HG02870 (cell line): ENCODE data around the gene CUTA.
A peak's percentile ranks its signal among the peaks of the same experiment; 100 is the strongest.

Experiments
- ATAC-seq: cut with Tn5 transposase; IDR thresholded peaks from one replicate; pipeline ENCODE4 v1.9.1; 2021; ENCODE audit warnings: mild to moderate bottlenecking, moderate library complexity; ENCODE audit not compliant: unreplicated experiment

The CUTA gene, protein sequence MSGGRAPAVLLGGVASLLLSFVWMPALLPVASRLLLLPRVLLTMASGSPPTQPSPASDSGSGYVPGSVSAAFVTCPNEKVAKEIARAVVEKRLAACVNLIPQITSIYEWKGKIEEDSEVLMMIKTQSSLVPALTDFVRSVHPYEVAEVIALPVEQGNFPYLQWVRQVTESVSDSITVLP

DNA sequence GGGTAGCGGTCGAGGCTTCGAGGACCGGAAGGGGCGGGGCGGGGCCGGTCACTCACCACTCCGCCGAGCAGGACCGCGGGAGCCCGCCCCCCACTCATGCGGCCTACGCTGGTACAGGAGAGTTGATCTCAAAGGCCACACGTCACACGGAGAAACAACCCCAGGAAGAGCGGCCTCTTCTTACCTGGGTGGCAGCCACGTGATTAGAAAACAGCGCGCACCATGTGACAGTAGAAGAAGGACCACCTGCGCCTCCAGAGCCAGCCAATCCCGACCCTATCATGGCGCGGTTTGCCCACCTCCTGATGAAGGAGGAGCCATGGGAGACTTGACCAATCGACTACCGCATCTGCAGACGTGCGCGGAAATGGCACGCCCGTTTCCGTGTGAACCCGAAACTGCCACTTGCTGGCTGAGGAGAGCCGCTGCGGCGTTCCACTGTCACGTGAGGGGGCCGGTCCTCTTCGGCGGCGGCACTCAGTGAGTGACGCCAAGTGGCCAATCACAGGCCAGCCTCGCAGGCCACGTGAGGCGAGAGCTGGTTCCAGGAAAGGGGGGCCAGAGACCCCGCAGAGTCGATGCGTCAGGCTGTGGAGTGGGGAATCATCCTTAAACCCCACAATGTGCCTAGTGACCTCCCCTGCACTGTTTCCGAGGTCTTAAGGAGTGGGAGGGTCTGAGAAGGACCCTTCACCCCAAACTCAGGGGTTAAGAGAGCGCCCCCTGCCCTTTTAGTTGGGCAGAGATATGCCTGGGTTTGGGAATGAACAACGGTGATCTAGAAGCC is at the start of gene CUTA:
Gene CUTA, minus strand, starts transcription at position 205 of the 787 bp plus-strand sequence. Its CDS starts 107 bp downstream, at position 98.
- peak; percentile 82 for ATAC-seq

DNA sequence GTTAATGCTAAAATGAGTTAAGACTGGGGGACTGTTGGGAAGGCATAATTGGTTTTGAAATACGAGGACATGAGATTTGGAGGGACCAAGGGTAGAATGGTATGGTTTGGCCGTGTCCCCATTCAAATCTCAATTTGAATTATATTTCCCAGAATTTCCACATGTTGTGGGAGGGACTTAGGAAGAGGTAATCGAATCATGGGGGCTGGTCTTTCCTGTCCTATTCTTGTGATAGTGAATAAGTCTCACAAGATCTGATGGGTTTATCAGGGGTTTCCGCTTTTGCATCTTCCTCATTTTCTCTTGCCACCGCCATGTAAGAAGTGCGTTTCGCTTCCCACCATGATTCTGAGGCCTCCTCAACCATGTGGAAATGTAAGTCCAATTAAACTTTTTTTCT is 49.2 kb upstream of the CUTA start:
- no peak for ATAC-seq

DNA sequence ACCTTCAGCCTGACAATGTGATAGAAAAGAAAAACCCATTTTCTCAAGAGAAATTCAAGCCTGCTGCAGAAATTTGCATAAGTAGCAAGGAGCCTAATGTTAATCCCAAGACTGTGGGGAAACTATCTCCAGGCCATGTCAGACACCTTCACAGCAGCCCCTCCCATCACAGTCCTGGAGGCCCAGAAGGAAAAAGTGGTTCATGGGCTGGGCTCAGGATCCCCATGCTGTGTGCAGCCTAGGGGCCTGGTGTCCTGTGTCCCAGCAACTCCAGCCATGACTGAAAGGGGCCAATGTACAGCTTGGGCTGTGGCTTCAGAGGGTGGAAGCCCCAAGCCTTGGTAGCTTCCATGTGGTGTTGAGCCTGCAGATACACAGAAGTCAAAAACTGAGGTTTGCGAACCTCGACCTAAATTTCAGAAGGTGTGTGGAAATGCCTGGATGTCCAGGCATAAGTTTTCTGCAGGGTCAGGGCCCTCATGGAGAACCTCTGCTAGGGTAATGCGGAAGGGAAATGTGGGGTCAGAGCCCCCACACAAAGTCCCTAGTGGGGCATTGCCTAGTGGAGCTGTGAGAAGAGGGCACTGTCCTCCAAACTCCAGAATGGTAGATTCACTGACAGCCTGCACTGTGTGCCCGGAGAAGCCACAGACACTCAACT is 48.3 kb upstream of the CUTA start:
- ATAC-seq = no peak

DNA sequence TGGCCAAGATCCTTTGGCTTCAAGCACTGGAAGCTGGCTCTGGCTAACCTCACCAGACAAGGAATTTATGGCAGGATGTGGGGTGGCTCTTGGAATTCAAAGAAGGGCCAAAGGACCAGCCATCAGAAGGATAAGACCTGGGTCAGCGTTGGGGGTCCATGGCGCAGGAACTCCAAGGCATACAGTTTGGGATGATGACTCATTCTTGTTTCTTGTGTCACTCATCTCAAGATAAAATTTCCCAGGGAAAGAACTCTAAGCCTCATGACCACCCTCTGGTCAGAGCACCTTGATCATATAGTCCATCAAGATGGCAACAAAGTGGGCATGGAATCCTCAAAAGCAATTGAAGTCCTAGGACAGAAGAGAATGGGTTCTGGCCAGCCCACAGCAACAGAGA is 41.3 kb upstream of the CUTA start:
- no peak for ATAC-seq

DNA sequence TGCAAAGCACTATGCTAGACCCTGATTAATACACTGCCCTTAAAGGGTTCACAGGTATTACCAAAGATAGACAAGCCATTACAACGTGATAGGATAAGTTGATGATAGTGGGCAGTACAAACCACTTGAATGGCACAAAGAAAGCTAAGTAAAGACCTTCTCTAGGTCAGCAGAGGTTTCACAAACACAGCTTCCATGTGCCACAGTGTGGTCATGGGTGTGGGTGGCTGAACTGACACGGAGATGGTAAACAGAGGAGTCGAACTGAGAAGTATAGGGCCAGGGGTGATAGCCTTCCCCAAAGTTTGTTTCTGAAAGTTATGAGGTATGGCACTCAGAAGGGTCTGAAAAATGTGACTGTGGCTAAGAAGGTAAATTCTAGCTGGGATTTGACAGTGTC is 40.8 kb upstream of the CUTA start:
- ATAC-seq = no peak

DNA sequence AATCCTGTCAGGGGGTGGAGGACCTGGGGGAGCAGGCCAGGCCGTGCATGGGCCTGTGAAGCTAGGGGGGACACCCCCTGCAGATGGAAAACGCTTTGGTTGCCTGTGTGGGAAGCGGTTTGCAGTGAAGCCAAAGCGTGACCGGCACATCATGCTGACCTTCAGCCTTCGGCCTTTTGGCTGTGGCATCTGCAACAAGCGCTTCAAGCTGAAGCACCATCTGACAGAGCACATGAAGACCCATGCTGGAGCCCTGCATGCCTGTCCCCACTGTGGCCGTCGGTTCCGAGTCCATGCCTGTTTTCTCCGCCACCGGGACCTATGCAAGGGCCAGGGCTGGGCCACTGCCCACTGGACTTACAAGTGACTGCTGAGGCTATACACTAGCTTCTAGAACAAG is 38.2 kb upstream of the CUTA start:
- ATAC-seq = no peak

DNA sequence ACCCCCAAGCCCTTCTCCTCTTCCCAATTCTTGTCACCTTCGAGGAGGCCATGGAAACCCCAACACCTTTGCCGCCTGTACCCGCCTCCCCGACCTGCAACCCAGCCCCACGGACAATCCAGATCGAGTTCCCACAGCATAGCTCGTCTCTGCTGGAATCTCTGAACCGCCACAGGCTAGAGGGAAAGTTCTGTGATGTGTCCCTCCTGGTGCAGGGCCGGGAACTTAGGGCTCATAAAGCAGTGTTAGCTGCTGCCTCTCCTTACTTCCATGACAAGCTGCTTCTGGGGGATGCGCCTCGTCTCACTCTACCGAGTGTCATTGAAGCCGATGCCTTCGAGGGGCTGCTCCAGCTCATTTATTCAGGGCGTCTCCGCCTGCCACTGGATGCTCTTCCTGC is 37.1 kb upstream of the CUTA start:
- ATAC-seq = no peak

DNA sequence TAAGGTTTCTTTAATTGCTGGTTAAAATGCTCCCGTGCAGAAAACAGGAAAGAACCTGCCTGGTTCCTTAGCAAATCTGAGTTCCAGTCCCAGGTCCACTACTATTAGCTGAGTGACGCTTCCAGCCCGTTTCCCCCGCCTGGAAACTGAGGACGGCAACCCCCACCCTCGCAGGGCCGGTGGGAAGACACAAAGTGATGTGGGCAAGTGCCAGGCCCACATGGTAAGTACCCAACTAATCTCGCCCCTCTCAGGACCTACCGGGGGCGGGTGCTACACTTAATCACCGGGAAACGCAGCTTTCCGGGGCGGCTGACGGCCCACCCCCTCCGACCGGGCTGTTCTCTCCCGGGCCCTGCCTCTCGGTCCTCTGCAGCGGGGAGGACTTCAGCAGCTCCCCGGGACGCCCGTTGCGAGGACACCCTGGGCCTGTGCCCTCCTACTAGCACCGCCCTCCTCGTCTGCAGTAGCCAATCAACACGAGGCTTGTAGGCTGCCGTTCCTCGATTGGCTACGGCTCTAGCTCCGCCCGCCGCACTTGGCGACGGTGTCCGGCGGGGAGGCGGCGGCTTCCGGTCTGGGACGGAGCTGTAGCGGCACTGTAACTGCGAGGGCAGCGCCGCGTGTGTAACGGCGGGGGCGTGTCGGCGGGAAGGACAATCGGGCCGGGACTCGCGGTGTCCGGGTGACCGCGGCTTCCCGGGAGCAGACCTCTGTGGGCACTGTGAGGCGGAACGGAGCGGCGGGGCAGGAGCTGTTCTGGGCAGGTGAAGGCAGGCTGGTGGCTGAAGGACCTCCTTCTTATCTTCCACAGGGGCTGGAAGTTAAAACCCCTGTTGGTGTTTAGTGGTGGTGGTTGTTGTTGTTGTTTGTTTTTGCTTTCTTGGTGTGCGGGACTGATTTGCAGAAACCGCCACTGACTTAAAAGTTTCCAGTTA is 36.4 kb upstream of the CUTA start, which contains the start of gene ZBTB9:
Gene ZBTB9, plus strand, starts transcription at position 568 of the 938 bp plus-strand sequence. CDS start 525 bp downstream, outside the sequence.
- peak; percentile 97 for ATAC-seq

DNA sequence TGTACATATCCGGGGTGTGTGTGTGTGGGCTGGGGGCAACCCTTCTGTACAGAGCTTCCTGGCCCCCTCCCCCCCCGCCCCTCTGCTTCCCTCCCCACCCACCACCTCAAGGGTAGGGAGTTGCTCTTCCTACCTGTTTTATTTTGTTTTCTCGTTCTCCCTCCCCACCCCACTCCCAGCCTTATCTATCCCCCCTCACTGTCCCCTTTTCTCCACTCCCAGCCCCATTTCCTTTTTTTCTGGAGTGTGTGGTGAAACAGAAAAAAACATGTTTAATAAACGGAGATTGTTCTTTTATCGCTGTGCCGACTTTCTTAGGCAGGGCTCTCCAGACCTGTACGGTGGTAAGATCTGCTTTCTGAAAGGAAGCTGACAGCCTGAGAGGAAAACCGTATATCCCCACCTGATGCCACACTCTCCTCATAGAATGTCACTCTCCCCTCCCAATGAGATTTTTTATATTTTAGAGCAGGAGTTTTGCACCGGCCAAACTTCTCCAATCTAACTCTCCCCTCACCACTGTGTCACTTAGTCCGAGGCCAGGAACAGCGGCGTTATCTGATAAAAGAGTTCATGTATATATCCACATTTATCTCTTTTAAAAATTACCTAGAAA is 35.6 kb upstream of the CUTA start:
- ATAC-seq = no peak

DNA sequence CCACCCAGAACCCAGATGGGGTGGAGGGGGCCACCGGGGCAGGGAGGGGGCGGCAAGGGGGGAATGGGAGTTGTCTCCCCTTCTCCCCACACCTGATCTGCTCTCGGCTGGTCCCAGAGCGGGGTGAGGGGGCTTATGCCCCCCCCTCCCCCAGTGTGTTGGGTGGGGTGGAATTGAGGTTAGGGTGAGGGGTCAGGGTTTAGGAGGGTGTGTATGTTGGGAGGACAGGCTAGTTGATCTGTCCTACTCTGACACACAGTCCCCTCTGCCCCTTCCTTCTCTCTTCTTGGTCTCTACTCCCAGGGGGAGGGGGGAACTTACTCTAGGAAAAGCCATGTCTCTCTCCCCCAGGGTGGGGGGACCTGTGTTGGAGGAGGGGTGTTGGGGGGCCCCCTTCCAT is 34.6 kb upstream of the CUTA start:
- ATAC-seq = no peak

DNA sequence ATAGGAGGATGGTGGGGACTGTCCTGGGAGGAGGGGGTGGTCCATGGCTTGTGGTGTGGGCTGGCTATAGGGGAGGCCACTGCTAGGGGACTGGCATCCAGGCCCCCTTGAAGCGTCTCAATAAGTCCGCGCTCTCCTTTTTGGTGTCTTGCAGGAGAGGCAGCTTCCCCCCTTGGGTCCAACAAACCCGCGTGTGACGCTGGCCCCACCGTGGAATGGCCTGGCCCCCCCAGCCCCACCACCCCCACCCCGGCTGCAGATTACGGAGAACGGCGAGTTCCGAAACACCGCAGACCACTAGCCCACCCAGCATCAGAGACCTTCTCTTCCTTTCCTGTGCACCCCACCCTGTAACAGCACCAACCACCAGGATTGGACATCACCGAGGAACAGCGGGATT is 33.7 kb upstream of the CUTA start:
- ATAC-seq = no peak

DNA sequence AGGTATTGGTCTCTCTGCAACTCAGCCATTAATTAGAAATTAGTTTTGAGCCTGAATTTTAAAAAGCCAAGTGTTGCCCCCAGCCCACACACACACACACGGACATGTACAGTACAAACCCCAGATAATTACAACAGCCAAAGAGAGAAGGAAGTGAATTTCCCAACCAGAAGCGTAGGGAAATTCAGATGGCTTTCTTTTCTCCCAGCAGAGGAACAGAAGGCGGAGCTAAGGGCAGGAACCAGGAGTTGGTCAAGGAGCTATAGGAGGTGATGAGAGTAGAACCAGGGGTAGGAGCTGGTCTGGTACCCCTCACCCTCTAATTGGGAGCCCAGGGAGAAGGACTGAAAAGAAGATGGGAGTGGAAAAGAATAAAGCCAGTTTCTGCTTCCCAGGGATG is 32.5 kb upstream of the CUTA start:
- ATAC-seq = no peak

DNA sequence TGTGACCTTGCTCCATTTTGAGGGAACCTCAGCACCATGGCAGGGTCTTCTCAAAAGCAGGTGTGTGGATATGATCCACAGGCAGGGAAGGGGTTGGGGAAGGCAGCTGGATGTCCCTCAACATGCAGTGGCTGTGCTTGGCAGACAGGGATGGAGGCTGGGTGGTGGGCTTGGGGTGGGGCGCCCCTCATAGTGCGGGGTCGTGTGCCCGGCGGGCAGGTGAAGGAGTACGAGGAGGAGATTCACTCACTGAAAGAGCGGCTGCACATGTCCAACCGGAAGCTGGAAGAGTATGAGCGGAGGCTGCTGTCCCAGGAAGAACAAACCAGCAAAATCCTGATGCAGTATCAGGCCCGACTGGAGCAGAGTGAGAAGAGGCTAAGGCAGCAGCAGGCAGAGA is 28.4 kb upstream of the CUTA start:
- ATAC-seq = no peak

DNA sequence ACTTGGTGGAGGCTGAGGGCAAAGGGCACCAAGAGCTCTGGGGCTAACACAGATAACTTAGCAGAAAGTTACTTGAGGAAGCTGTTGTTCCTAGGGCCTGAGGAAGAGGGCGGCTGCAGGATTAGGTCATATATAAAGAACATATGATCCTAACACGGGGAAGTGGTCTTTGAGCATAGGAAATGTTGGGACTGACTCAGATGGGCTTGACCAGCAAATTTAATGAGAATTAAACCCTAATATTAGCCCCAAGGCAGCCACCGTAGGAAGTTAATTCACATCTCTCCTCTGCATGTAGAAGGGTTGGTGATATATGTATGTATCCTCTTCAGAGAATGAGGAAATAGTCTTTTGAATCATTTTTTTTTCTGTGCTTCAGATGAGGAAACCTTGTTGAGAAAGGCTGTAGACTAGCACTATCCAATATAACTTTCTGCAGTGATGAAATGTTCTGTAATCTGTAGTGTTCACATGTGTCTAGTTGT is 27.3 kb upstream of the CUTA start:
- no peak for ATAC-seq

DNA sequence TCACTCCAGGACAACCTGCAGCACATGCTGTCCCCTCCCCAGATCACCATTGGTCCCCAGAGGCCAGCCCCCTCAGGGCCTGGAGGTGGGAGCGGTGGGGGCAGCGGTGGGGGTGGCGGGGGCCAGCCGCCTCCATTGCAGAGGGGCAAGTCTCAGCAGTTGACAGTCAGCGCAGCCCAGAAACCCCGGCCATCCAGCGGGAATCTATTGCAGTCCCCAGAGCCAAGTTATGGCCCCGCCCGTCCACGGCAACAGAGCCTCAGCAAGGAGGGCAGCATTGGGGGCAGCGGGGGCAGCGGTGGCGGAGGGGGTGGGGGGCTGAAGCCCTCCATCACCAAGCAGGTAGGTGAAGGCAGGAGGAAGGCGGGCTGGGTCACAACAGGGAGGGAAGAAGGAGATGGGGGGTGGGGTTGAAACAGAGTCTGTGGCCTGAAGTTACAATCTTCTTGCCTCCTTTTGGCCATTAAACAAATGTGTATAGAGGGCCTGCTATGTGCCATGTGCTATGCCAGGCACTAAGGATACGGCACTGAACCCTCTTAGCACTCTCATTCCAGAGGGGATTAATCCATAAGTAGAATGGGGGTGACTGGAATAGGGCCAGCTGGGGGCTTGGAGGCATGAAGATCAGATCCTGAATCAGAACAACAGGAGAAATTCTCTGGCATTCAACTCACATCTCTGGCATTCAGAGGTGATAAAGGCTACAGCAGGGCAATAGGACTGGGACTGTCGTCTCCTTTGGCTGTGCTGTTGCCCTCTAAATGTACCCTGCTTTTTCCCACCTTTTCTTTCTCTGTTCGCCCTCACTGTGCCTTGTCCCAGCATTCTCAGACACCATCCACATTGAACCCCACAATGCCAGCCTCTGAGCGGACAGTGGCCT is 26.0 kb upstream of the CUTA start:
- ATAC-seq = no peak

DNA sequence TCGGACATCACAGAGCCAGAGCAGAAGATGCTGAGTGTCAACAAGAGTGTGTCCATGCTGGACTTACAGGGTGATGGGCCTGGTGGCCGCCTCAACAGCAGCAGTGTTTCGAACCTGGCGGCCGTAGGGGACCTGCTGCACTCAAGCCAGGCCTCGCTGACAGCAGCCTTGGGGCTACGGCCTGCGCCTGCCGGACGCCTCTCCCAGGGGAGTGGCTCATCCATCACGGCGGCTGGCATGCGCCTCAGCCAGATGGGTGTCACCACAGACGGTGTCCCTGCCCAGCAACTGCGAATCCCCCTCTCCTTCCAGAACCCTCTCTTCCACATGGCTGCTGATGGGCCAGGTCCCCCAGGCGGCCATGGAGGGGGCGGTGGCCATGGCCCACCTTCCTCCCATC is 25.1 kb upstream of the CUTA start:
- no peak for ATAC-seq

DNA sequence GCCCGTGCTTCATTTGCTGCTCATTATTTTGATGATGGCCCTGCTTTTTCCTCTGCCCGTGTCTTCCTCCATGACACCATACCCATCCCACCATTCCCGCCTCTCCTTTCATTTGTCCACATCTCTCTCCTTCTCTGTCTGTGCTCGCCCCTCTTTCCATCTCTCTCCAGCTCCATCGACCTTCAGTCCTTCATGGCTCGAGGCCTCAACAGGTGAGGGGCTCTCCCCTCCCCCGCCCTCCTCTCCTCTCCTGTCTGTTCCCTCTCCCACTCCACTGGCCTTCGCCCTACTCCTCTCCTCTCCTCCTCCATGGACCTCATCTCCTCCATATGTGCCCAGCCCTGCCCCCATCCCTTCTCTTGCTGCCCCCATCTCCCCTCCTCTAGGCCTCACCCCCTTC is 24.4 kb upstream of the CUTA start:
- no peak for ATAC-seq

DNA sequence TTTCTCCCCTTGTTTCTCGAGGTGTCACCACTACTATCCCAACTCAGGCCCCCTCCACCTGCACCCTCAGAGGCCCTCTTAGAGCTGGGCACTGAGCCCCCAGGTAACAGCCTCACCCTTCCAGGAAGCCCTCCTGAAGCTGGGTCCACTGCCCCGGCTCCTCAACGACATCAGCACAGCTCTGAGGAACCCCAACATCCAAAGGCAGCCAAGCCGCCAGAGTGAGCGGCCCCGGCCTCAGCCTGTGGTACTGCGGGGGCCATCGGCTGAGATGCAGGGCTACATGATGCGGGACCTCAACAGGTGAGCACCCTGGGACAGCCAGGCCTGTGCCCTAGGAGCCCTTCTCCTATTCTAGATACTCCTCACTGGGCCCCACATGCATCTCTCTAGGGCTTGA is 23.6 kb upstream of the CUTA start:
- no peak for ATAC-seq

DNA sequence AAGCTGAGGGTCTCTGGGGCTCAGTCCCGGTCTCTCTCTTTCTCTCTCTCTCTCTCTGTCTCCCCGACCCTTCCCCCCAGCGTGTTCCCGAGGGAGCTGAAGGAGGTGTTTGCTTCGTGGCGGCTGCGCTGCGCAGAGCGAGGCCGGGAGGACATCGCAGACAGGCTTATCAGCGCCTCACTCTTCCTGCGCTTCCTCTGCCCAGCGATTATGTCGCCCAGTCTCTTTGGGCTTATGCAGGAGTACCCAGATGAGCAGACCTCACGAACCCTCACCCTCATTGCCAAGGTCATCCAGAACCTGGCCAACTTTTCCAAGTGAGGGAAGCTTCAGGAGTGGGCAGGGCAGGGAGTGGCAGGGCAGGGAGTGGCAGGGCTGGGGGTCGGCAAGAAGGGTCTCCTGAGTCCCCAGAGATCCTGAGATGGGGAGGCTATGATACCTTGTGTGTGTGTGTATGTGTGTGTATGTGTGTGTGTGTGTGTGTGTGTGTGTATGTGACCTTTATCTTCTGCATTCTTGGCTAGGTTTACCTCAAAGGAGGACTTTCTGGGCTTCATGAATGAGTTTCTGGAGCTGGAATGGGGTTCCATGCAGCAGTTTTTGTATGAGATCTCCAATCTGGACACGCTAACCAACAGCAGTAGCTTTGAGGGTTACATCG is 22.9 kb upstream of the CUTA start:
- ATAC-seq = no peak
